Ovary (tissue), 9 donors: ENCODE data around the gene BST1. TPM values are rescaled to one million over a fixed set of nuclear protein-coding genes. Genes with fewer than 3 reads are reported as not detected.

ENCODE experiments used
- DNase-seq, 5 donors: peaks; one replicate each; pipeline ENCODE4 v3.0.0-alpha.2; 2019 to 2020
- H3K27ac ChIP-seq, 2 donors: fragments of 200-600 bp; one replicate each; pipeline versions ENCODE4 v1.5.1 to v1.8.0; 2019 to 2022
- H3K27me3 ChIP-seq: fragments of 200-600 bp; one replicate; pipeline ENCODE4 v1.8.0; 2022
- H3K36me3 ChIP-seq: fragments of 200-600 bp; sonication (generic); one replicate; pipeline ENCODE4 v1.5.1; 2019
- H3K4me1 ChIP-seq: one replicate; pipeline ENCODE4 v1.8.1; 2013; ENCODE audit warnings: mild to moderate bottlenecking, moderate library complexity; ENCODE audit not compliant: insufficient read depth
- H3K4me3 ChIP-seq: fragments of 200-600 bp; sonication (generic); one replicate; pipeline ENCODE4 v1.5.1; 2017
- H3K9me3 ChIP-seq, 2 donors: fragments of 200-600 bp in 1 of 2; sonication (generic) in 1 of 2; one replicate each; pipeline versions ENCODE4 v1.5.1 to v1.8.1; 2013 to 2019; ENCODE audit warnings: mild to moderate bottlenecking in 1 of 2, moderate library complexity in 1 of 2
- CTCF ChIP-seq, 3 donors: fragments of 450-650 bp in 2 of 3; fragments of 200-600 bp in 1 of 3; IDR thresholded peaks; one replicate each; pipeline versions ENCODE4 v1.5.1 to v1.8.0; 2016 to 2022; ENCODE audit warnings: antibody characterized with exemption in 3 of 3, mild to moderate bottlenecking in 1 of 3
- EP300 ChIP-seq: sonication (generic); formaldehyde crosslinking; IDR thresholded peaks from one replicate; pipeline ENCODE4 v1.6.1; 2017; ENCODE audit warnings: antibody characterized with exemption
- POLR2A ChIP-seq: fragments of 450-650 bp; IDR thresholded peaks from one replicate; pipeline ENCODE4 v1.6.1; 2017; ENCODE audit warnings: antibody characterized with exemption, mild to moderate bottlenecking, moderate library complexity
- WGBS, 3 donors: extraction: QIAGEN DNeasy Blood & Tissue Kit in 1 of 3; methylation state at CpG; one replicate each; pipeline versions ENCODE4 v1.1.5 to v1.1.7; 2013 to 2017; 5-methylcytosine and 5-hydroxymethylcytosine counted together
- intact Hi-C, 4 donors: fragments of 100-400 bp; cut with DNase I; formaldehyde crosslinking; loops; one replicate each; pipeline versions ENCODE4 v1.11.0 to v1.15.1; 2022 to 2023
- polyA plus RNA-seq, 2 donors: library from polyadenylated mRNA; stranded (reverse); fragments of 200-250 nt in 1 of 2; fragments of 350-450 nt in 1 of 2; fragmentation: Illumina TruSeq in 1 of 2; extraction: RNeasy Lipid Tissue Mini Kit (QIAGEN cat#74804) in 1 of 2; gene quantifications; one replicate each; pipeline ENCODE4 v1.2.3, GENCODE V29; 2013 to 2014
- total RNA-seq, 7 donors: library from RNA; depleted of rRNA in 2 of 7; stranded (reverse); fragments of >200 nt in 2 of 7; fragmentation: NEBNext Ultra II Directional in 3 of 7; extraction: Animal tissue kit (Norgen Biotek cat#: 25700) in 3 of 7; gene quantifications; one replicate each; pipeline versions ENCODE4 v1.1.0 to v1.2.4, GENCODE V29; 2016 to 2023
- donor health status: DM: no; HTN: no; CAD: no; lungs with moderate emphysema.
- donor health status: DM: no; HTN: no; CAD: no.
- donor health status: Bipolar disorder and iron deficiency.
- donor health status: DM: yes; HTN: yes; CAD: no.
- donor health status: DM: no; HTN: no; CAD: no.
- donor health status: DM: yes; HTN: yes; CAD: no.

Gene BST1
- total and polyA plus RNA-seq, 9 donors = 5.6 to 18.5 (median 7.5) TPM

GRCh38 chr4:15695729-15696128 is 7.1 kb upstream of the BST1 start:
- H3K4me3 ChIP-seq = no peak overlapping the region
- H3K27me3 ChIP-seq = no peaks in the 10 kb centered on the region
- WGBS, 3 donors = 74 to 79% (median 78%) methylated on average over 3 of the region's 3 CpGs
- DNase-seq = no peak
- no peaks in the 10 kb centered on the region for H3K36me3 ChIP-seq
- H3K9me3 ChIP-seq = no peaks in the 10 kb centered on the region
- H3K27ac ChIP-seq = no peak overlapping the region
- intact Hi-C loops = no loop called here
- H3K4me1 ChIP-seq = peaks cover 1% of the 10 kb centered on the region
- TF ChIP-seq POLR2A (no peak), EP300 (no peak), CTCF (IDR thresholded peaks at IDR 0.05) (no peak)

- Histone ChIP-seq H3K36me3 (no peaks in the 10 kb centered on the region), H3K27ac (no peak overlapping the region), H3K9me3 (no peaks in the 10 kb centered on the region), H3K27me3 (no peaks in the 10 kb centered on the region), H3K4me1 (no peaks in the 10 kb centered on the region), H3K4me3 (no peak overlapping the region)
- WGBS, 3 donors = 88 to 100% (median 97%) methylated on average over 1 of the region's 1 CpG
- DNase-seq = no peak
- no peak for TF ChIP-seq EP300
- no peak for TF ChIP-seq POLR2A
- no peak for TF ChIP-seq CTCF (IDR thresholded peaks at IDR 0.05)
- intact Hi-C loops = no loop called here
Measured at GRCh38 chr4:15696866-15697265, 6.0 kb upstream of the BST1 start.

GRCh38 chr4:15703439-15703838 is 574 bp downstream of the BST1 start:
- no peak for TF ChIP-seq POLR2A
- TF ChIP-seq CTCF (IDR thresholded peaks at IDR 0.05) = no peak
- no peak for TF ChIP-seq EP300
- Histone ChIP-seq H3K27me3 (no peaks in the 10 kb centered on the region), H3K9me3 (no peaks in the 10 kb centered on the region), H3K4me3 (peak overlapping the region; percentile 53), H3K27ac (peak overlapping the region in 1 of 2 donors; percentile 7), H3K4me1 (peaks cover 3% of the 10 kb centered on the region), H3K36me3 (no peaks in the 10 kb centered on the region)
- no peak for DNase-seq
- intact Hi-C loops = no loop called here
- WGBS, 3 donors = 75 to 85% (median 82%) methylated on average over 11 of the region's 11 CpGs

GRCh38 chr4:15704129-15704528 is 1.3 kb downstream of the BST1 start:
- Histone ChIP-seq H3K27ac (no peak overlapping the region), H3K27me3 (no peaks in the 10 kb centered on the region), H3K4me1 (peaks cover 3% of the 10 kb centered on the region), H3K9me3 (no peaks in the 10 kb centered on the region), H3K4me3 (no peak overlapping the region), H3K36me3 (no peaks in the 10 kb centered on the region)
- TF ChIP-seq EP300 = no peak
- TF ChIP-seq POLR2A = no peak
- no peak for TF ChIP-seq CTCF (IDR thresholded peaks at IDR 0.05)
- intact Hi-C loops = no loop called here
- no peak for DNase-seq
